HG02759 (cell line): ENCODE data around the gene GALNT18.

Source experiments
- ATAC-seq: cut with Tn5 transposase; IDR thresholded peaks from one replicate; pipeline ENCODE4 v1.9.1; 2021; ENCODE audit warnings: mild to moderate bottlenecking, moderate library complexity; ENCODE audit not compliant: unreplicated experiment

The GALNT18 gene

GRCh38 chr11:11588891-11589290 is 32.9 kb downstream of the GALNT18 start:
- ATAC-seq = no peak

GRCh38 chr11:11588243-11588642 is 33.6 kb downstream of the GALNT18 start:
- ATAC-seq = no peak

GRCh38 chr11:11587122-11587521 is 34.7 kb downstream of the GALNT18 start:
- no peak for ATAC-seq

GRCh38 chr11:11586465-11586864 is 35.3 kb downstream of the GALNT18 start:
- ATAC-seq = no peak

GRCh38 chr11:11584937-11585336 is 36.9 kb downstream of the GALNT18 start:
- ATAC-seq = no peak

- no peak for ATAC-seq
Measured at GRCh38 chr11:11584530-11584810, 37.3 kb downstream of the GALNT18 start.

- ATAC-seq = no peak
Measured at GRCh38 chr11:11583801-11584529, 37.8 kb downstream of the GALNT18 start.

GRCh38 chr11:11582011-11582701 is 39.6 kb downstream of the GALNT18 start:
- ATAC-seq = no peak

- no peak for ATAC-seq
Measured at GRCh38 chr11:11581481-11581880, 40.3 kb downstream of the GALNT18 start.

GRCh38 chr11:11580841-11581411 is 40.9 kb downstream of the GALNT18 start:
- no peak for ATAC-seq

- no peak for ATAC-seq
Measured at GRCh38 chr11:11580012-11580411, 41.8 kb downstream of the GALNT18 start.

- ATAC-seq = no peak
Measured at GRCh38 chr11:11579012-11579988, 42.5 kb downstream of the GALNT18 start.

- ATAC-seq = no peak
Measured at GRCh38 chr11:11577932-11578911, 43.6 kb downstream of the GALNT18 start.

GRCh38 chr11:11577251-11577855 is 44.5 kb downstream of the GALNT18 start:
- no peak for ATAC-seq

- no peak for ATAC-seq
Measured at GRCh38 chr11:11574373-11575287, 47.2 kb downstream of the GALNT18 start.

- ATAC-seq = no peak
Measured at GRCh38 chr11:11572386-11572785, 49.4 kb downstream of the GALNT18 start.

- no peak for ATAC-seq
Measured at GRCh38 chr11:11571893-11572292, 49.9 kb downstream of the GALNT18 start.

GRCh38 chr11:11570823-11571222 is 51.0 kb downstream of the GALNT18 start:
- no peak for ATAC-seq
